Measurements from ENCODE around the gene SP140.
"Not testable (repeated sequence)": the region's sequence is repeated elsewhere in the genome, so short reads cannot be mapped to it uniquely, and the experiment has no call there.

DNA sequence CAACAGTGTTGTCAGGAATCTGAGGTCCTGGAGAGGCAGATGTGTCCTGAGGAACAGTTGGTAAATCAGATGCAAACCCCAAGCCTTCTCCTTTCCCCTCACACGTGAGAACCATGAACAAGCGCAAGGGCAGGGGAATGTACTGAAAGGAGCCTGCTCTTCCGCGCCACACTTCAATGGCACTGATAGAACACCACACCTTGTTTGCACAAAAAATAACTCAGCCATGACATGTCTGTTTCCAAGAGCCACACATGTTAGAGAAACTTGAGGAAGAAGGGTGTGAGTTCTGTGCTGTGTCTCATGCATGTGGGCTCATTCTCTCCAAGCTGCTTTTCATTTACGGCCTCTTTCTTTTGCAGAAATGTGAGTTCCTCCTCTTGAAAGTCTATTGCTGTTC, 85.3 kb downstream of the SP140 start:
- TF ChIP-seq EZH2 (IDR thresholded peaks at IDR 0.05) = not testable (repeated sequence)
- TF ChIP-seq, protein P1, sequence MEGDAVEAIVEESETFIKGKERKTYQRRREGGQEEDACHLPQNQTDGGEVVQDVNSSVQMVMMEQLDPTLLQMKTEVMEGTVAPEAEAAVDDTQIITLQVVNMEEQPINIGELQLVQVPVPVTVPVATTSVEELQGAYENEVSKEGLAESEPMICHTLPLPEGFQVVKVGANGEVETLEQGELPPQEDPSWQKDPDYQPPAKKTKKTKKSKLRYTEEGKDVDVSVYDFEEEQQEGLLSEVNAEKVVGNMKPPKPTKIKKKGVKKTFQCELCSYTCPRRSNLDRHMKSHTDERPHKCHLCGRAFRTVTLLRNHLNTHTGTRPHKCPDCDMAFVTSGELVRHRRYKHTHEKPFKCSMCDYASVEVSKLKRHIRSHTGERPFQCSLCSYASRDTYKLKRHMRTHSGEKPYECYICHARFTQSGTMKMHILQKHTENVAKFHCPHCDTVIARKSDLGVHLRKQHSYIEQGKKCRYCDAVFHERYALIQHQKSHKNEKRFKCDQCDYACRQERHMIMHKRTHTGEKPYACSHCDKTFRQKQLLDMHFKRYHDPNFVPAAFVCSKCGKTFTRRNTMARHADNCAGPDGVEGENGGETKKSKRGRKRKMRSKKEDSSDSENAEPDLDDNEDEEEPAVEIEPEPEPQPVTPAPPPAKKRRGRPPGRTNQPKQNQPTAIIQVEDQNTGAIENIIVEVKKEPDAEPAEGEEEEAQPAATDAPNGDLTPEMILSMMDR (IDR thresholded peaks at IDR 0.05) = not testable (repeated sequence)

Data from neural progenitor cell (in vitro differentiated cells).